Smooth muscle cell (in vitro differentiated cells): ENCODE measurements around the gene BLID. TPM values are rescaled to one million over a fixed set of nuclear protein-coding genes. Genes with fewer than 3 reads are reported as not detected.

Experiments
- DNase-seq: peaks from one replicate; lab custom pipeline; 2025; ENCODE audit not compliant: unreplicated experiment; lab: John Stamatoyannopoulos, UW
- H2AFZ ChIP-seq: fragments of 200-600 bp; sonication (generic); 2 replicates; pipeline ENCODE4 v1.6.0; 2016; ENCODE audit warnings: antibody characterized with exemption, low read depth, mild to moderate bottlenecking
- H3F3A ChIP-seq: fragments of 200-600 bp; sonication (generic); 2 replicates; pipeline ENCODE4 v1.6.0; 2017; ENCODE audit warnings: antibody characterized with exemption, low read depth
- H3K27ac ChIP-seq: fragments of 200-600 bp; sonication (generic); 2 replicates; pipeline ENCODE4 v1.5.1; 2016; ENCODE audit warnings: low read depth, mild to moderate bottlenecking
- H3K27me3 ChIP-seq: fragments of 200-600 bp; sonication (generic); 2 replicates; pipeline ENCODE4 v1.6.1; 2016; ENCODE audit warnings: low read depth, mild to moderate bottlenecking
- H3K36me3 ChIP-seq: fragments of 200-600 bp; sonication (generic); 2 replicates; pipeline ENCODE4 v1.5.1; 2016; ENCODE audit warnings: low read depth
- H3K4me1 ChIP-seq: fragments of 200-600 bp; sonication (generic); 2 replicates; pipeline ENCODE4 v1.5.1; 2016; ENCODE audit warnings: low read depth
- H3K4me2 ChIP-seq: fragments of 200-600 bp; sonication (generic); 2 replicates; pipeline ENCODE4 v1.6.0; 2016; ENCODE audit warnings: mild to moderate bottlenecking
- H3K4me3 ChIP-seq: fragments of 200-600 bp; sonication (generic); 2 replicates; pipeline ENCODE4 v1.5.1; 2016; ENCODE audit warnings: mild to moderate bottlenecking
- H3K79me2 ChIP-seq: fragments of 200-600 bp; sonication (generic); 2 replicates; pipeline ENCODE4 v1.6.0; 2016; ENCODE audit warnings: low read depth, mild to moderate bottlenecking
- H3K9ac ChIP-seq: fragments of 200-600 bp; sonication (generic); 2 replicates; pipeline ENCODE4 v1.6.0; 2016; ENCODE audit warnings: low read depth
- H3K9me3 ChIP-seq: fragments of 200-600 bp; sonication (generic); replicated peaks from 2 replicates; pipeline ENCODE4 v1.5.1; 2016; ENCODE audit warnings: low read depth
- H4K20me1 ChIP-seq: fragments of 200-600 bp; sonication (generic); 2 replicates; pipeline ENCODE4 v1.6.0; 2016; ENCODE audit warnings: low read depth
- WGBS: methylation state at CpG from one replicate; pipeline ENCODE4 v1.1.7; 2016; ENCODE audit warnings: low lambda C conversion rate; 5-methylcytosine and 5-hydroxymethylcytosine counted together
- polyA plus RNA-seq: library from polyadenylated mRNA; unstranded; fragments of >200 nt; fragmentation: Nextera tagmentation; extraction: Ambion mirVana; gene quantifications from 2 replicates; pipeline ENCODE4 v1.2.1, GENCODE V29; 2016
- total RNA-seq: library from RNA; depleted of rRNA; stranded (reverse); fragments of >200 nt; gene quantifications from 2 replicates; pipeline ENCODE4 v1.2.3, GENCODE V29; 2014
- TF ChIP-seq, protein P1 (sequence below): fragments of 200-600 bp; sonication (generic); IDR thresholded peaks from 2 replicates; pipeline ENCODE4 v1.5.1; 2017; ENCODE audit warnings: borderline replicate concordance, mild to moderate bottlenecking, antibody characterized with exemption; ENCODE audit not compliant: insufficient read depth, poor library complexity, severe bottlenecking

BLID gene
- total and polyA plus RNA-seq, 2 experiments from 2014 or later = 0.18 to 4.7 TPM

DNA sequence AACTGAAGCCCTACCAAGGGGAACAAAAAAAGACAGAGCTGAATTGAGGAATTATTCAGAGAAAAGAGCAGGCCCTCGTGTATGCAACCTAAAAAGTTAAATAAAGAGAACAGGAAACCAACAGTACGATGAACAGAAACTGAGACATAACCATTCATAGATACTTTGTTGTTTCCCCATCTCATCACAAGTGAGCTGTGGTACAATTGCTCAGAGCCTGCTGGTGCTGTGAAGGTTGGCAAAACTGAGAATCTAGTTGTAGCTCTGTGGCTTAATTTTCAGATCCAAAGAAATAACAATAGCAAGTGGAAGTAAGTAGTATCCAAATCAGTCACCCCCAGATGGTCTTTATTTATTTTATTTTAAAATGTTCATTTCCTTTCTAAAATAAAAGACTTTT is 37.7 kb upstream of the BLID start:
- H3K9me3 ChIP-seq = no peaks in the 10 kb centered on the region
- no peak overlapping the region for H3K27ac ChIP-seq
- peaks cover 15% of the 10 kb centered on the region for H3K4me1 ChIP-seq
- no peak overlapping the region for H2AFZ ChIP-seq
- no peak overlapping the region for H3K9ac ChIP-seq
- peaks cover 84% of the 10 kb centered on the region for H3K79me2 ChIP-seq
- H3K4me2 ChIP-seq = no peak overlapping the region
- no peaks in the 10 kb centered on the region for H4K20me1 ChIP-seq
- no peak overlapping the region for H3K4me3 ChIP-seq
- 98% methylated on average over 2 of the region's 2 CpGs for WGBS
- peaks cover 3% of the 10 kb centered on the region for H3K36me3 ChIP-seq
- no peak for DNase-seq
- H3K27me3 ChIP-seq = no peaks in the 10 kb centered on the region
- peaks cover 4% of the 10 kb centered on the region for H3F3A ChIP-seq
- TF ChIP-seq, protein P1, sequence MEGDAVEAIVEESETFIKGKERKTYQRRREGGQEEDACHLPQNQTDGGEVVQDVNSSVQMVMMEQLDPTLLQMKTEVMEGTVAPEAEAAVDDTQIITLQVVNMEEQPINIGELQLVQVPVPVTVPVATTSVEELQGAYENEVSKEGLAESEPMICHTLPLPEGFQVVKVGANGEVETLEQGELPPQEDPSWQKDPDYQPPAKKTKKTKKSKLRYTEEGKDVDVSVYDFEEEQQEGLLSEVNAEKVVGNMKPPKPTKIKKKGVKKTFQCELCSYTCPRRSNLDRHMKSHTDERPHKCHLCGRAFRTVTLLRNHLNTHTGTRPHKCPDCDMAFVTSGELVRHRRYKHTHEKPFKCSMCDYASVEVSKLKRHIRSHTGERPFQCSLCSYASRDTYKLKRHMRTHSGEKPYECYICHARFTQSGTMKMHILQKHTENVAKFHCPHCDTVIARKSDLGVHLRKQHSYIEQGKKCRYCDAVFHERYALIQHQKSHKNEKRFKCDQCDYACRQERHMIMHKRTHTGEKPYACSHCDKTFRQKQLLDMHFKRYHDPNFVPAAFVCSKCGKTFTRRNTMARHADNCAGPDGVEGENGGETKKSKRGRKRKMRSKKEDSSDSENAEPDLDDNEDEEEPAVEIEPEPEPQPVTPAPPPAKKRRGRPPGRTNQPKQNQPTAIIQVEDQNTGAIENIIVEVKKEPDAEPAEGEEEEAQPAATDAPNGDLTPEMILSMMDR = no peak

DNA sequence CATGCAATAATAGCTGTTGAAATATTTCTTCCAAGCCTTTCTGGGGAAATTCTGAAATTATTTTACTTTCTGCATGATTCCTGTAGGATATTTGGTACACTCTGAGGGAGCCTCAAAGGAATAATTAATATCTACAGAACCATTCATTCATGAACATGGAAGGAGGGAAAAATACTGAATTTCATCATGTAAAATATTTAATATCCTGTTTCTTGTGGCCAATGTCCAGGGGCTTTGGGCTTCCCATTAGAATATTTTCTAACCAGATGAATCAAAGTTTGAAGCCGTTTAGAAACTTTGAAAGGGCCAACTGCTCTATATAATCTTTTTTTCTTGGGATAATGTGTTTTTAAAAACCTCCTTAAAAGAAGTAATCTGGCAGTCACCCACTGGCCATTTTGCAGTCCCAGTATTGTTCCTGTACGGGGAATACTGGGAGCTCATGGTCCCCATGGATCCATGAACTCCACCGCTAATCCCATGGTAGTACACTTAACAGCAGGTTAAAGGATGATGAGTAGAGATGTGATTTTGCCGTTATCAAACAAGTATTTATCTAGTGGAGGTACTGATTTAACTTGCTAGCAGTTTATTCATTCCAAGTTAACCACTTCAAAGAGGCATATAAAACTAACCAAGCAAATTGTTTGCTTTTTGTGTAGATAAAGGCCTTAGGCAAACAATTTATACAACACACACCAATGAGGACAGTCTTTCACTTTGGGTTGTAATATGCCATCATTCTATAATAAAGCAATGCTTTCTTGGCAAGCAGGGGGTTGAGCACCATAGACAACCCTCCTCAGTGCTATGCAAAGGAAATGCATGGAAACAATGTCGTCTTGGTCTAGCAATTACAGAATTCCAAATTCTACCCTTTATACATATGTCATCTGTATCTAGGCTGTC is 34.5 kb upstream of the BLID start:
- Histone ChIP-seq H2AFZ (no peak overlapping the region), H3K9me3 (no peaks in the 10 kb centered on the region), H3K79me2 (peaks cover 62% of the 10 kb centered on the region), H3K27ac (peak overlapping the region; percentile 34), H3K4me3 (no peak overlapping the region), H3K27me3 (no peaks in the 10 kb centered on the region), H3K36me3 (peaks cover 3% of the 10 kb centered on the region), H3K9ac (no peak overlapping the region), H3K4me2 (peak overlapping the region; percentile 57), H3F3A (peaks cover 6% of the 10 kb centered on the region), H4K20me1 (no peaks in the 10 kb centered on the region), H3K4me1 (peaks cover 4% of the 10 kb centered on the region)
- TF ChIP-seq, protein P1 = no peak
- no peak for DNase-seq
- WGBS = 55% methylated on average over 5 of the region's 5 CpGs

DNA sequence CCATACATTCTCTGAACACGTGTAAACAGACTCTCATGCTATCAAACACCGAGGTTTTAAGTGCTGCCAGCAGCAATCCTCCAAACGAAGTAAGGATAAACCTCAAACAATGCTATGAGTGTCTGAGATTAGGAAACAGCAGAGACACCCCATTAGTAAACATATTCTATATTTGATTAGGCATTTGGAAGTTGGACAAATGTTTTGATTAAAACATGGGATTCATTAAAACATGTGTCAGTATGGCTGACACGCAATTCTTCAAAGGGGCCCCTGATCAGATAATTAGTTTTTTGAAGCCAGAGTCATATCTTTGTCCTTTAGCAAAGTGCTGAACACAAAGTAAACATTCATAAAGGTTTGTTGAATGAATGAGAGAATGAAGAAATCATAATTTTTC is 33.2 kb upstream of the BLID start:
- Histone ChIP-seq H3K27ac (no peak overlapping the region), H3K4me1 (peaks cover 4% of the 10 kb centered on the region), H2AFZ (no peak overlapping the region), H3K4me3 (no peak overlapping the region), H3K9ac (no peak overlapping the region), H3F3A (peaks cover 8% of the 10 kb centered on the region), H3K9me3 (no peaks in the 10 kb centered on the region), H3K4me2 (no peak overlapping the region), H3K27me3 (no peaks in the 10 kb centered on the region), H3K79me2 (peaks cover 62% of the 10 kb centered on the region), H3K36me3 (peaks cover 3% of the 10 kb centered on the region), H4K20me1 (no peaks in the 10 kb centered on the region)
- no peak for DNase-seq
- TF ChIP-seq, protein P1 = no peak
- WGBS = 41% methylated on average over 4 of the region's 4 CpGs
